Neural cell (in vitro differentiated cells): ENCODE data around the gene MMP20. TPM values are rescaled to one million over a fixed set of nuclear protein-coding genes. Genes with fewer than 3 reads are reported as not detected.

Source experiments
- H2AFZ ChIP-seq: fragments of 200-600, 300-800 bp; sonication (generic), shearing (Covaris generic); 2 replicates; pipeline ENCODE4 v1.6.0; 2014; ENCODE audit warnings: low read depth, mild to moderate bottlenecking, antibody characterized with exemption, low read length, moderate library complexity
- H3F3A ChIP-seq: fragments of 200-600 bp; shearing (Covaris generic); 2 replicates; pipeline ENCODE4 v1.6.1; 2016; ENCODE audit warnings: mild to moderate bottlenecking, moderate library complexity, mixed read lengths, antibody characterized with exemption, low read length; ENCODE audit not compliant: insufficient read depth, poor library complexity, severe bottlenecking
- H3K27ac ChIP-seq: fragments of 200-600, 300-800 bp; sonication (generic), shearing (Covaris generic); 2 replicates; pipeline ENCODE4 v1.5.1; 2014; ENCODE audit warnings: mild to moderate bottlenecking, low read length, moderate library complexity
- H3K27me3 ChIP-seq: fragments of 300-800, 200-600 bp; sonication (generic), shearing (Covaris generic); 2 replicates; pipeline ENCODE4 v1.6.0; 2014; ENCODE audit warnings: mild to moderate bottlenecking, low read depth, low read length, moderate library complexity; ENCODE audit not compliant: insufficient read depth
- H3K36me3 ChIP-seq: fragments of 300-800, 200-600 bp; sonication (generic), shearing (Covaris generic); 2 replicates; pipeline ENCODE4 v1.5.1; 2014; ENCODE audit warnings: mild to moderate bottlenecking, antibody characterized with exemption, low read length, moderate library complexity; ENCODE audit not compliant: insufficient read depth
- H3K4me2 ChIP-seq: fragments of 300-800, 200-600 bp; sonication (generic), shearing (Covaris generic); 2 replicates; pipeline ENCODE4 v1.6.0; 2014; ENCODE audit warnings: mild to moderate bottlenecking, low read length
- H3K4me3 ChIP-seq: fragments of 300-800, 200-600 bp; sonication (generic), shearing (Covaris generic); 2 replicates; pipeline ENCODE4 v1.5.1; 2014; ENCODE audit warnings: mild to moderate bottlenecking, low read length, moderate library complexity
- H3K79me2 ChIP-seq: fragments of 200-600 bp; shearing (Covaris generic); replicated peaks from 2 replicates; pipeline ENCODE4 v1.6.0; 2014; ENCODE audit warnings: mild to moderate bottlenecking, low read length, moderate library complexity; ENCODE audit not compliant: insufficient read depth
- H3K9ac ChIP-seq: fragments of 300-800, 200-600 bp; sonication (generic), shearing (Covaris generic); 2 replicates; pipeline ENCODE4 v1.6.1; 2016; ENCODE audit warnings: mild to moderate bottlenecking, low read length, mixed read lengths
- H3K9me2 ChIP-seq: fragments of 200-600 bp; shearing (Covaris generic); 2 replicates; pipeline ENCODE4 v1.6.1; 2016; ENCODE audit warnings: mild to moderate bottlenecking, low read length, mixed read lengths; ENCODE audit not compliant: insufficient read depth
- H3K9me3 ChIP-seq: fragments of 200-600, 300-800 bp; sonication (generic), shearing (Covaris generic); 2 replicates; pipeline ENCODE4 v1.6.1; 2016; ENCODE audit warnings: mild to moderate bottlenecking, mixed run types, low read length, moderate library complexity, mixed read lengths
- H4K20me1 ChIP-seq: fragments of 200-600 bp; shearing (Covaris generic); 2 replicates; pipeline ENCODE4 v1.6.1; 2016; ENCODE audit warnings: mild to moderate bottlenecking, mixed run types; ENCODE audit not compliant: insufficient read depth
- CTCF ChIP-seq: fragments of 450-650 bp; IDR thresholded peaks from 2 replicates; pipeline ENCODE4 v1.5.1; 2014; ENCODE audit warnings: antibody characterized with exemption, mild to moderate bottlenecking, moderate library complexity; ENCODE audit not compliant: poor library complexity, severe bottlenecking
- EP300 ChIP-seq: fragments of 450-650 bp; conservative IDR thresholded peaks from 2 replicates; pipeline ENCODE4 v1.6.1; 2014; ENCODE audit warnings: antibody characterized with exemption, mild to moderate bottlenecking, moderate library complexity; ENCODE audit not compliant: poor library complexity, severe bottlenecking
- EZH2 ChIP-seq: fragments of 200-600, 300-800 bp; shearing (Covaris generic), sonication (generic); IDR thresholded peaks from 2 replicates; pipeline ENCODE4 v1.6.1; 2014; ENCODE audit warnings: antibody characterized with exemption, low read length, borderline replicate concordance, mild to moderate bottlenecking; ENCODE audit not compliant: insufficient read depth, poor library complexity, severe bottlenecking
- MXI1 ChIP-seq: fragments of 450-650 bp; conservative IDR thresholded peaks from 2 replicates; pipeline ENCODE4 v1.6.1; 2014; ENCODE audit warnings: antibody characterized with exemption, mild to moderate bottlenecking; ENCODE audit not compliant: poor library complexity, severe bottlenecking
- POLR2AphosphoS5 ChIP-seq: IDR thresholded peaks from 2 replicates; pipeline ENCODE4 v1.6.1; 2012
- RAD21 ChIP-seq: fragments of 450-650 bp; conservative IDR thresholded peaks from 2 replicates; pipeline ENCODE4 v1.6.1; 2014; ENCODE audit warnings: antibody characterized with exemption, mild to moderate bottlenecking, moderate library complexity
- REST ChIP-seq: IDR thresholded peaks from 2 replicates; pipeline ENCODE4 v1.6.1; 2012; ENCODE audit warnings: borderline replicate concordance
- SMC3 ChIP-seq: fragments of 450-650 bp; conservative IDR thresholded peaks from 2 replicates; pipeline ENCODE4 v1.6.1; 2014; ENCODE audit warnings: antibody characterized with exemption, mild to moderate bottlenecking, moderate library complexity; ENCODE audit not compliant: poor library complexity
- TAF1 ChIP-seq: IDR thresholded peaks from 2 replicates; pipeline ENCODE4 v1.6.1; 2012; ENCODE audit warnings: low read depth
- polyA plus RNA-seq: library from polyadenylated mRNA; depleted of rRNA; stranded (reverse); fragments of >200 nt; gene quantifications from 2 replicates; pipeline ENCODE4 v1.2.3, GENCODE V29; 2014

Gene MMP20
- polyA plus RNA-seq, 1 donor from 2014 or later, result not detected

- Histone ChIP-seq H3F3A (no peaks in the 10 kb centered on the region), H3K9ac (no peak overlapping the region), H3K9me2 (no peaks in the 10 kb centered on the region), H3K36me3 (no peaks in the 10 kb centered on the region), H3K4me2 (no peak overlapping the region), H3K27ac (no peak overlapping the region), H3K9me3 (no peaks in the 10 kb centered on the region), H3K79me2 (no peaks in the 10 kb centered on the region), H2AFZ (no peak overlapping the region), H4K20me1 (no peaks in the 10 kb centered on the region), H3K27me3 (no peaks in the 10 kb centered on the region), H3K4me3 (no peak overlapping the region)
- TF ChIP-seq REST (no peak), SMC3 (no peak), EP300 (no peak), CTCF (no peak), RAD21 (no peak)
These were observed 25.4 kb downstream of the MMP20 start for GRCh38 chr11:102599642-102600261.

GRCh38 chr11:102598272-102598671, 26.9 kb downstream of the MMP20 start:
- no peak overlapping the region for H3K27ac ChIP-seq
- no peak overlapping the region for H3K4me2 ChIP-seq
- H3K9me2 ChIP-seq, result no peaks in the 10 kb centered on the region
- H3K36me3 ChIP-seq, result no peaks in the 10 kb centered on the region
- H4K20me1 ChIP-seq, result no peaks in the 10 kb centered on the region
- H2AFZ ChIP-seq, result no peak overlapping the region
- H3K9ac ChIP-seq, result no peak overlapping the region
- H3K9me3 ChIP-seq, result no peaks in the 10 kb centered on the region
- H3K27me3 ChIP-seq, result no peaks in the 10 kb centered on the region
- no peaks in the 10 kb centered on the region for H3K79me2 ChIP-seq
- H3K4me3 ChIP-seq, result no peak overlapping the region
- H3F3A ChIP-seq, result no peaks in the 10 kb centered on the region
- TF ChIP-seq CTCF, result no peak
- no peak for TF ChIP-seq POLR2AphosphoS5
- no peak for TF ChIP-seq TAF1
- no peak for TF ChIP-seq RAD21
- TF ChIP-seq MXI1, result no peak
- TF ChIP-seq SMC3, result no peak
- no peak for TF ChIP-seq REST
- TF ChIP-seq EP300, result no peak
- TF ChIP-seq EZH2, result no peak
